ENCODE measurements around the gene FNDC5. TPM values are rescaled to one million over a fixed set of nuclear protein-coding genes. Genes with fewer than 3 reads are reported as not detected.

The FNDC5 gene
- total and polyA plus RNA-seq, 9 of the 15 experiments (the other 6 are each of a cell fraction or from before 2014, with no cell fraction given) = 0.06 to 2.1 (median 0.22) TPM

GRCh38 chr1:32864375-32865019, 6.2 kb downstream of the FNDC5 start:
- H4K20me1 ChIP-seq (replicated peaks; ENCODE audit: control insufficient read depth, insufficient read depth, low read length) = no peaks in the 10 kb centered on the region
- H3K36me3 ChIP-seq (ENCODE audit: control insufficient read depth, insufficient read depth, low read length) = peaks cover 31% of the 10 kb centered on the region; the same call in 2 of the 3 replicates
- POLR2A ChIA-PET = interaction anchor here (1.6 kb wide), 1 partner anchor 88 kb away, joined by 5 read pairs; no protein-coding TSS in a partner anchor
- WGBS (ENCODE audit: insufficient coverage, low coverage, missing lambda C conversion rate) = 88% methylated on average over 8 of the region's 8 CpGs
- no peak overlapping the region for H3K9ac ChIP-seq (ENCODE audit: insufficient read depth in 1 of 2, low read depth in 2 of 2, low read length in 2 of 2)
- ATAC-seq (no peak), FAIRE-seq (no peak), DNase-seq (ENCODE audit: extremely low read depth in 1 of 4, low spot score in 3 of 4) (no peak)
- no TSS peak for BruUV-seq (replicated peaks)
- intact Hi-C loops (cut with micrococcal nuclease) = no loop called here
- CTCF ChIA-PET (ENCODE audit: low intra/inter-chr PET ratio) = no interaction called here
- H3K4me3 ChIP-seq = no peak overlapping the region
- no peaks in the 10 kb centered on the region for H3K9me3 ChIP-seq (replicated peaks; ENCODE audit: control insufficient read depth, insufficient read depth, low read depth, low read length)
- peaks cover 0 to 3% of the 10 kb centered on the region in 2 experiments; a peak in 1 of 5 replicates for H3K4me1 ChIP-seq (replicated peaks in 1 of 2; ENCODE audit: control insufficient read depth in 2 of 2, insufficient read depth in 2 of 2, low read length in 2 of 2)
- no peaks in the 10 kb centered on the region for H3K27me3 ChIP-seq (ENCODE audit: control insufficient read depth in 2 of 2, insufficient read depth in 2 of 2, low read length in 2 of 2)
- in situ Hi-C loops (cut with MboI) = no loop called here
- no peak overlapping the region for H2AFZ ChIP-seq (ENCODE audit: low read depth, low read length)
- no peaks in the 10 kb centered on the region for H3K9me1 ChIP-seq (ENCODE audit: control insufficient read depth, insufficient read depth, low read length)
- H3K4me2 ChIP-seq (ENCODE audit: insufficient read depth, low read length) = no peak overlapping the region
- H3K79me2 ChIP-seq (ENCODE audit: control insufficient read depth, insufficient read depth, low read length) = no peaks in the 10 kb centered on the region
- no peak overlapping the region for H3K27ac ChIP-seq (ENCODE audit: extremely low read depth, low read depth, low read length)
- TF ChIP-seq PRDM10 (IDR thresholded peaks at IDR 0.05; ENCODE audit: partially characterized antibody) (peak; percentile 76), ELK1 (CRISPR knock-in tag; IDR thresholded peaks at IDR 0.05) (no peak), POLR2G (IDR thresholded peaks at IDR 0.05; ENCODE audit: low read depth, low read length) (0 out of 2 replicates have a peak, but pooled peaks have one; percentile 30), PPARD (CRISPR knock-in tag; IDR thresholded peaks at IDR 0.05) (no peak), ATF3 (IDR thresholded peaks at IDR 0.05) (0 out of 2 replicates have a peak, but pooled peaks have one; percentile 26), ATF3 (CRISPR knock-in tag; conservative IDR thresholded peaks at IDR 0.05) (no peak)

Data from K562 (cell line).